ENCODE measurements around the gene RUNX2.

RUNX2 gene

DNA sequence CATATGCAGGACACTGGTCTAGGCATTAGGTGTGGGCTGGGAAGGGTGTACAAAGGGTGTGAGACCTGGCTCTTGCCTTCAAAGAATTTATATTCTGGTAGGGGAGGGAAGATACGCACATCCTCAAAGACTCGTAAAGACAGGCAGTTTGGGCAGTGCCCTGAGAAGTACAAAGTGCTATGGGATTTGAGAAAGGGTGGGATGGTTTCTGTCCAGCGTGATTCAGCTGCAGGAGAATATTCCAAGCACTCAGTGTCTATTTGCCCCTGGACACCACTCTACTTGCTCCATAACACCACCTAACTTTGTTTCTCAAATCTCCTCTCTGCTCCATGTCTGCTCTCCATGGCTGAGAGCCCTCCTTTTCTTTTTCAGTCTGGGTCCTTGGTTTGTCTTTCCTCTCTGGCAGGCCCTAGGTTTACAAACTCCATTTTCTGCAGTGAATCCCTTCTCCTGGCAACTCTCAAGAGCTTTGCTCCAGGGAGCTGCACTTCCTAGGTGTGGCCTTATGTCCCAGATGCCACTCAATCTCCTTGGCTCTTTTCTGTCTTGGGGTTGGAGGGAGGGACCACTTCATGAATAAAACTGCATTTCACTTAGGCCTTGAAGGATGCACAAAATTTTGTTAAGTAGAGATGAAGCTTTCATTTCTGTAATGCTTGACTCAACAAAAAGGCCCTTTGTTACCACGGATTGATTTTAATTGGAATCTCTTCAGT lies 377.2 kb downstream of the RUNX2 start:
- no peak for DNase-seq (ENCODE audit: low read depth)

DNA sequence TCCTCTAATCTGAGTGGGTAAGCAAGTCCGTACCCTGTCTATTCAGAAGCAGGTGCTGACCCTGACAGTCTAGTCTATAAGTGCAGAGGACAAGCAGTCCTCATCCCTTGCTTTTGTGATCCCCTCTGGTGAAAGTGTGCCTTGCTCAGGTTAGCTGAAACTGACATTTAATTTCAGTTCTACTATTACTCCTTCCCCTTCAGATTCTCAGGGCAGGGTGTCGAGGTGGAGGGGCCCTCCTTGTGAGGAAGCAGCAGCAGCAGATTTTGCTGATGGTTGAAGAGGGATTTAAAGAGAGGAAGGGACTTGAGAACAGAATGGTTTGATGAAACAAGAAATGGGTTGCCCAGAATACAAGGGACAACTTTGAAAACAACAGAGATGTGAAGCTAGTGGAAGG lies 378.2 kb downstream of the RUNX2 start:
- DNase-seq (ENCODE audit: low read depth): no peak

DNA sequence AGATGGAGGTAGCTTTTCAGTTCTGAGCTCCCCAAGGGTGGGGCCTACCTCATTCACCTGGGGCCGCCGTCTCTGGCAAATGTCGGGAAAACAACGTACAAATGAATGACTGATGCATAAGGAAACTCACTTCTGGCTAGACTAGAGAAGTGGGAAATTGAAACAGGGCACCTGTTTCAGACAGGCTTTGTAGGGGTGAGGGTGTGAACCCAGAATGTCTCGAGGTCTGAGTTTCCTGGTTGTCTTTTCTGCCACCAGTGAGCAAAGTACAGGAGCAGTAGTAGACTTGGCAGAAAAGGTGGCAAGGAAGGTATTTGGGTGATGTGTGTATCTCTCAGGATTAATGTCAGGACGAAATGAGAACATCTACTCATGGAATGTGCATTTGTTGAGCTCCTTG lies 379.0 kb downstream of the RUNX2 start:
- no peak for DNase-seq (ENCODE audit: low read depth)

DNA sequence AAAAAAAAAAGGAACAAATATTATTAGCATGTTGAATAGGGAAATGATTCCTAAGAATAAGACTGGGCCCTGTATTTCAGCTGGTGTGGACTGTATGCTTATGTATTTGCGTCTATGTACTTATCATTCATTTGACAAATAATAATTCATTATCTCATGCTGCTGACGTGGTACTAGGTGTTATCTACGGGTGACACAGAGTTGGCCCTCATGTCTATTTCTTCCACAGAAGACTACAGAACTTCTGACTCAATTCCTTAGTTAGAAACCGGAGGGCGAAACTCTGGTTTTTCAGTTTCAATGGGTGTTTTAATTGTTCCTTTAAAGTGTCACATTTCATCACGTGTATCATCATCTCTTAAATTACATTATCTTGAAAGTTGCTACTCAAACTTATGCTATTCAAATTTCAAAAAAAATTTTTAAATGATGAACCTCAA lies 381.7 kb downstream of the RUNX2 start:
- no peak for DNase-seq (ENCODE audit: low read depth)

DNA sequence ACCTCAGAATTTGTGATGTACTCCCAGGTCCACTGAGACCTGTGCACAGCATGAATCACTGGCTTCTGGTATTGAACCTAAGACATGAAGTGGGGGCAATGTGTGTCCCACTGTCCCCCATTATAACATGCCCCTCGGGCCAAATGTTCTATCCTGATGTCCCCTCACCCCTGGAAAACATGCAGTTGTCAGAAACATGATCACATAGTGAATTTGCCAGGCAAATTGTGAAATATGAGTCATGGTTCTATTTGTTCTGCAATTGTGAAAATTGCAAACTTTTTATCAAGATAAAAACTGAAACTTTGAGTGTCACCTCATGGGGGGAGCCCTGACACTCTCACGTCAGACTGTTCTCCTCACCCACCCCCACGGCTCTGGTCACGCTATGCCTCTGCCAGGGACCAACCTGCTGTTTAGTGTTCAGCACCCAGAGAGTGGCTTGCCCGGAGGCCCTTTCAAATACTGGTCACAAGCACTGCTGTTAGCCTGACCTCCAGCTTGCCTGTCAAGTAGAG lies 382.2 kb downstream of the RUNX2 start:
- no peak for DNase-seq (ENCODE audit: low read depth)

DNA sequence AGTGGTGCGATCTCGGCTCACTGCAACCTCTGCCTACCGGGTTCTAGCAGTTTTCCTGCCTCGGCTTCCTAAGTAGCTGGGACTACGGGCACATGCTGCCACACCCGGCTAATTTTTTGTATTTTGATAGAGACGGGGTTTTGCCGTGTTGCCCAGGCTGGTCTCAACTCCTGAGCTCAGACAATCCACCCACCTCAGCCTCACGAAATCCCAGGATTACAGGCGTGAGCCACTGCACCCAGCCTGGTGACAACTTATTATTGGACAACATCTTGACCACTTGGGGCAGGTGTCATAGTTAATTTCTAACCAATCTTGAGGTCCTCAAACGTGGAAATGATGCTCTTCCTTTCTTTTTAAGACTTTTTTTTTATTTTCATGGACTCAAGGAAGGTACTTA lies 383.9 kb downstream of the RUNX2 start:
- no peak for DNase-seq (ENCODE audit: low read depth)

DNA sequence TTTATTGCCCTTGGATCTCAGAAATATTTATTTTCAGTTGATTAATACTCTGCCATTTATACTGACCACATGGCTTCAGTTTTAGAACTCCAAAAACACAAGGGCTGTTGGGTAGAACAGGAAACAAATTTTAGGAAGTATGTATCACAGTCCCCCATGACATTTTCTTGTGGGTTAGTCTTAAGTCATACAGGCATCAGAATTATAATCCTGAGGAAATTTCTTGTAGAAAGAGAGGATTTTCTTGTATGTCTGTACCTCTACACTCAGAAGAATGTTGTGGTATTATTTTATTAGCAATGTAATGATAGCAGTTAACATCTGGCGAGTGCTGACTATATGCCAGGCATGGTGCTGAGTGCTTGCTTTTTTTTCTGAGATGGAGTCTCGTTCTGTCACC lies 384.7 kb downstream of the RUNX2 start:
- DNase-seq (ENCODE audit: low read depth): no peak
